H1 (cell line): ENCODE data around the gene TMEM82. TPM values are rescaled to one million over a fixed set of nuclear protein-coding genes. Genes with fewer than 3 reads are reported as not detected.

Experiments
- CBX5 ChIP-seq: fragments of 300-800, 300-1000 bp; sonication (generic); IDR thresholded peaks from 2 replicates; pipeline ENCODE4 v1.7.1; 2016; ENCODE audit warnings: antibody characterized with exemption, low read length, low read depth
- CHD1 ChIP-seq: IDR thresholded peaks from 2 replicates; pipeline ENCODE4 v1.6.1; 2012; ENCODE audit warnings: low read depth, low read length, improper control_type of control experiment
- CTBP2 ChIP-seq: IDR thresholded peaks from 2 replicates; pipeline ENCODE4 v1.7.0; 2011; ENCODE audit warnings: borderline replicate concordance, mild to moderate bottlenecking, moderate library complexity, mixed read lengths, low read length; ENCODE audit not compliant: insufficient read depth, insufficient read length
- E2F6 ChIP-seq: IDR thresholded peaks from 2 replicates; pipeline ENCODE4 v1.6.1; 2012; ENCODE audit warnings: inconsistent platforms
- EP300 ChIP-seq, 2 experiments: IDR thresholded peaks; 1 replicate in 1 of 2; 2 replicates in 1 of 2; pipeline ENCODE4 v1.6.1; 2011 to 2012; ENCODE audit warnings: low read depth in 2 of 2, low read length in 2 of 2, mild to moderate bottlenecking in 2 of 2, borderline replicate concordance in 1 of 2, inconsistent platforms in 1 of 2, moderate library complexity in 1 of 2
- EZH2 ChIP-seq: fragments of 200-600 bp; sonication (generic); IDR thresholded peaks from 2 replicates; pipeline ENCODE4 v1.7.1; 2012; ENCODE audit warnings: low read depth, mild to moderate bottlenecking, moderate library complexity, low read length, inconsistent platforms; ENCODE audit not compliant: severe bottlenecking
- FOSL1 ChIP-seq: IDR thresholded peaks from 2 replicates; pipeline ENCODE4 v1.6.1; 2011; ENCODE audit warnings: mild to moderate bottlenecking, low read depth, low read length, moderate library complexity; ENCODE audit not compliant: insufficient read depth
- HDAC2 ChIP-seq, 2 experiments: fragments of 300-600 bp in 1 of 2; sonication (generic) in 1 of 2; IDR thresholded peaks; 2 replicates each; pipeline ENCODE4 v1.6.1; 2011 to 2012; ENCODE audit warnings: low read depth in 2 of 2, low read length in 2 of 2, mild to moderate bottlenecking in 2 of 2, moderate library complexity in 2 of 2, borderline replicate concordance in 1 of 2, inconsistent platforms in 1 of 2
- HDAC6 ChIP-seq: IDR thresholded peaks from one replicate; pipeline ENCODE4 v1.7.1; 2012; ENCODE audit warnings: low read depth, mild to moderate bottlenecking, inconsistent platforms, low read length, moderate library complexity
- JUN ChIP-seq: IDR thresholded peaks from 2 replicates; pipeline ENCODE4 v1.6.1; 2011; ENCODE audit warnings: low read depth, mild to moderate bottlenecking, improper control_type of control experiment, low read length
- KDM1A ChIP-seq: fragments of 200-600, 300-600 bp; sonication (generic); IDR thresholded peaks from 2 replicates; pipeline ENCODE4 v1.7.1; 2016; ENCODE audit warnings: mild to moderate bottlenecking, low read length, borderline replicate concordance
- KDM5A ChIP-seq: fragments of 200-600 bp; IDR thresholded peaks from 2 replicates; pipeline ENCODE4 v1.7.1; 2012; ENCODE audit warnings: mild to moderate bottlenecking, low read length, inconsistent platforms, mixed read lengths
- NANOG ChIP-seq: IDR thresholded peaks from 2 replicates; pipeline ENCODE4 v1.6.1; 2011; ENCODE audit warnings: low read length, low read depth, mild to moderate bottlenecking, inconsistent platforms; ENCODE audit not compliant: insufficient read depth, poor library complexity, severe bottlenecking
- NRF1 ChIP-seq: IDR thresholded peaks from 2 replicates; pipeline ENCODE4 v1.6.1; 2011; ENCODE audit warnings: mild to moderate bottlenecking, low read depth, low read length, improper control_type of control experiment
- RAD21 ChIP-seq, 2 experiments: IDR thresholded peaks in 1 of 2; conservative IDR thresholded peaks in 1 of 2; 2 replicates each; pipeline ENCODE4 v1.6.1; 2011; ENCODE audit warnings: low read depth in 2 of 2, low read length in 2 of 2, improper control_type of control experiment in 1 of 2, inconsistent platforms in 1 of 2, mild to moderate bottlenecking in 1 of 2, moderate library complexity in 1 of 2
- SIN3A ChIP-seq, 2 experiments: IDR thresholded peaks in 1 of 2; conservative IDR thresholded peaks in 1 of 2; 2 replicates each; pipeline ENCODE4 v1.6.1; 2011 to 2012; ENCODE audit warnings: low read length in 2 of 2, improper control_type of control experiment in 1 of 2, low read depth in 1 of 2, mild to moderate bottlenecking in 1 of 2
- SP4 ChIP-seq: IDR thresholded peaks from 2 replicates; pipeline ENCODE4 v1.6.1; 2012; ENCODE audit warnings: low read length, inconsistent platforms
- TBP ChIP-seq: IDR thresholded peaks from 2 replicates; pipeline ENCODE4 v1.6.1; 2011; ENCODE audit warnings: low read depth, low read length, improper control_type of control experiment
- TCF12 ChIP-seq: IDR thresholded peaks from 2 replicates; pipeline ENCODE4 v1.6.1; 2011; ENCODE audit warnings: low read depth, mild to moderate bottlenecking, low read length
- TEAD4 ChIP-seq: IDR thresholded peaks from 2 replicates; pipeline ENCODE4 v1.6.1; 2012; ENCODE audit warnings: low read depth, low read length, inconsistent platforms, mixed read lengths
- polyA plus RNA-seq, 7 experiments: library from polyadenylated mRNA; depleted of rRNA in 3 of 7; stranded (reverse) in 5 of 7; unstranded in 2 of 7; fragments of >200 nt in 5 of 7; fragments of 200-250 nt in 2 of 7; gene quantifications; 1 replicate in 5 of 7; 2 replicates in 1 of 7; 4 replicates in 1 of 7; pipeline versions ENCODE4 v1.2.1 to v1.2.3, GENCODE V29; 2011 to 2013; ENCODE audit warnings: missing spikeins in 2 of 7, mixed read lengths in 2 of 7
- total RNA-seq: library from RNA; stranded (reverse); fragmentation: NEBNext Ultra II Directional; extraction: Animal tissue kit (Norgen Biotek cat#: 25700); gene quantifications from 2 replicates; pipeline ENCODE4 v1.2.1, GENCODE V29; 2021
- TF ChIP-seq, protein P1 (sequence below): IDR thresholded peaks from 2 replicates; pipeline ENCODE4 v1.6.1; 2011; ENCODE audit warnings: low read depth, mild to moderate bottlenecking, low read length; ENCODE audit not compliant: insufficient read depth

The TMEM82 gene
- total and polyA plus RNA-seq, 2 of the 8 experiments (the other 6 are each of a cell fraction or from before 2014, with no cell fraction given): 0.32 to 2.1 TPM

DNA sequence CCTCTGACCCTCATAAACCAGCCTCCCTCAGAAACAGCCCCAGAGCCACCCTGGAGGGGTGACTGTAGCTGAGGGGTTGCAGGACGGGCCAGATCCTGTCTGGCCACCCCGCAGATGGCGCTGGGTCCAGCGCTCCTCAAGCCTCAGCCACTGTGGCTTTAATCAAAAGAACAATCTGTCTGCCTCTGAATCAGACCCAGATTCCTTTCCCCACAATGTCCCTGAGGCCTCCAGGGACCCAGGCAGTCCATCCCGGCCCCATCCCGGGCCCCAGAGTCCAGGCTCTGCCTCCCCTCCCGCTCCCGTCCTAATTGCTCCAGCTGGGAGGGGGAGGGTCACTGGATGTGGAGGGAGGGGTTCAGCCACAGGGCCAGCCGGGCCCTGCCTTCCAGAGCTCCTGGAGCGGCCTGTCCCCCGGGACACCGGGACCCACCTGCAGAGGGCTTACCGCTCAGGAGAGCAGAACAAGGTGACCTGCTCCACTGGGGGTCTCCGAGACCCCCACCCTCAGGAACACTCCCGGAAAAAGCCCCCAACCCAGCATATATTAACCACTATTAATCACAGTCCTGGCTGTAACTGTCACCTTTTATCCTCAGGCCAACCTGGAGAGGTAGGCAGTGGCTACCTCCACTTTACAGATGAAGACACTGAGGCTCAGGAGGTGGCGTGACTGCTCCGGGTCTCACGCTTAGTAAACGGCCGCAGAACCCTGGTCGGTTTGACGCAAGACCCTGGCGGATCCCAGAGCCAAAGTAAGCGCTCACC lies 15.5 kb downstream of the TMEM82 start (continued):
- TF ChIP-seq KDM1A (peak; percentile 95; the same call in 1 of the 2 replicates), EP300 (IDR thresholded peaks at IDR 0.05; ENCODE audit: borderline replicate concordance in 1 of 2, low read depth in 2 of 2, low read length in 2 of 2) (no peak), CBX5 (no peak), TBP (0 out of 2 replicates have a peak, but pooled peaks have one; percentile 15), E2F6 (no peak), RAD21 (IDR thresholded peaks at IDR 0.05 in 1 of 2, conservative IDR thresholded peaks at IDR 0.05 in 1 of 2; ENCODE audit: low read depth in 2 of 2, low read length in 2 of 2) (no peak), HDAC6 (no peak), CTBP2 (peak; percentile 57), NRF1 (no peak), CHD1 (no peak), SP4 (no peak), TCF12 (no peak), EZH2 (no peak), TEAD4 (no peak), SIN3A (conservative IDR thresholded peaks at IDR 0.05 in 1 of 2, IDR thresholded peaks at IDR 0.05 in 1 of 2; ENCODE audit: low read depth in 1 of 2, low read length in 2 of 2) (peak in 1 of 2 experiments; percentile 49; a peak in 1 of 4 replicates), NANOG (no peak), JUN (no peak), KDM5A (no peak), FOSL1 (no peak), HDAC2 (IDR thresholded peaks at IDR 0.05; ENCODE audit: borderline replicate concordance in 1 of 2, low read depth in 2 of 2, low read length in 2 of 2) (peak in 1 of 2 experiments; percentile 77; a peak in 1 of 4 replicates)
- TF ChIP-seq, protein P1, sequence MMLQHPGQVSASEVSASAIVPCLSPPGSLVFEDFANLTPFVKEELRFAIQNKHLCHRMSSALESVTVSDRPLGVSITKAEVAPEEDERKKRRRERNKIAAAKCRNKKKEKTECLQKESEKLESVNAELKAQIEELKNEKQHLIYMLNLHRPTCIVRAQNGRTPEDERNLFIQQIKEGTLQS: no peak
